ENCODE measurements around the gene IP6K2. TPM values are rescaled to one million over a fixed set of nuclear protein-coding genes. Genes with fewer than 3 reads are reported as not detected.

The IP6K2 gene
- total and polyA plus RNA-seq, 2 of the 8 experiments (the other 6 are each of a cell fraction or from before 2014, with no cell fraction given): 95.8 to 144 TPM

DNA sequence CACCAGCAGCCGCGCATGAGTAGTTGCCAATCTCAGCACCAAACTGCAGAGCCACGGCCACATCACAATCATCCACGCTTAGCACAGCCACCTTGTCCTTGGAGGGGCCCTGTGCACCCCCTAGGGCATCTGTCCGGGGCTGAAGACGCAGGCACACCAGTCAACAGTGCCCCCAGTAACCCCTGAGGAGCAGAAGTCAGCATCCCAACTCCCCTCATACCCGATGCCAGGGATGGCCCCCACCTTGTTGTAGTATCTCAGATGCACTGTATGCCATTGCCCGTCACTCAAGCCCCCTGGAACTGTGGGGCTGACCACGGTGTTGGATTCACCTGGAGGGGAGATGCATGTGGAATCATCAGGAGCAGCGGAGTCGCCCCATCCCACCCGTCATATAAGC is 62.0 kb downstream of the IP6K2 start:
- whole genome bisulfite sequencing, 2 experiments (ENCODE audit: extremely low coverage in 1 of 2, insufficient coverage in 1 of 2, insufficient read length in 1 of 2, insufficient replicate concordance in 2 of 2, low coverage in 1 of 2, low lambda C conversion rate in 2 of 2, missing lambda C conversion rate in 1 of 2): 94% methylated on average over 12 of the region's 12 CpGs; no CpG with 5 or more reads in 1 of the 2 experiments
- H3K14ac ChIP-seq (ENCODE audit: insufficient read length): no peak overlapping the region
- no peak overlapping the region for H3K27ac ChIP-seq (ENCODE audit: low read depth, low read length)
- H3K9ac ChIP-seq (replicated peaks in 1 of 4; ENCODE audit: extremely low read depth in 1 of 4, low read depth in 3 of 4, low read length in 3 of 4): 0 out of 7 replicates have a peak overlapping the region, but pooled peaks of 1 of the 4 experiments have one; percentile 55
- no peak overlapping the region for H2AFZ ChIP-seq (ENCODE audit: low read length)
- FAIRE-seq: no peak
- H3K79me2 ChIP-seq (ENCODE audit: control insufficient read depth in 1 of 2, insufficient read depth in 2 of 2, low read length in 2 of 2): no peaks in the 10 kb centered on the region
- peaks cover 0 to 5% (median 3%) of the 10 kb centered on the region in 4 experiments; a peak in 3 of 7 replicates for H3K27me3 ChIP-seq (replicated peaks in 1 of 4; ENCODE audit: control insufficient read depth in 3 of 4, extremely low read depth in 1 of 4, insufficient read depth in 3 of 4, low read length in 3 of 4)
- H3K23me2 ChIP-seq (ENCODE audit: low read depth, low read length): peaks cover 11% of the 10 kb centered on the region; the same call in 1 of the 2 replicates
- no peak overlapping the region for H2AK5ac ChIP-seq (ENCODE audit: low read depth, low read length)
- peaks cover 0 to 9% (median 5%) of the 10 kb centered on the region in 4 experiments; a peak in 5 of 8 replicates for H3K36me3 ChIP-seq (ENCODE audit: control insufficient read depth in 2 of 4, insufficient read depth in 4 of 4, low read length in 3 of 4)
- ChIA-PET CTCF (ENCODE audit: partially characterized antibody) (interaction anchor here (1.4 to 2.6 kb wide), 3 partner anchors 20 to 223 kb away, joined by 3 to 11 read pairs (median 3); partner anchors contain the start of genes PFKFB4 and SLC26A6), POLR2A (ENCODE audit: partially characterized antibody) (interaction anchor here (0.7 to 10.5 kb wide), 6 partner anchors 8 to 208 kb away, joined by 3 to 111 read pairs (median 6); partner anchors contain the start of genes ATRIP, CELSR3 and SLC26A6)
- no peak overlapping the region for H3K18ac ChIP-seq (ENCODE audit: extremely low read depth, low read length)
- no peak overlapping the region for H4K91ac ChIP-seq (replicated peaks; ENCODE audit: insufficient read length, low read length)
- no peak overlapping the region for H2BK120ac ChIP-seq (replicated peaks; ENCODE audit: low read depth, low read length)
- peaks cover 6 to 30% of the 10 kb centered on the region in 2 experiments for H4K20me1 ChIP-seq (replicated peaks in 1 of 2; ENCODE audit: control insufficient read depth in 1 of 2, insufficient read depth in 2 of 2, low read length in 2 of 2)
- H3K23ac ChIP-seq (ENCODE audit: insufficient read length): no peak overlapping the region
- peaks cover 0 to 16% (median 15%) of the 10 kb centered on the region in 4 experiments; a peak in 6 of 7 replicates for H3K4me1 ChIP-seq (replicated peaks in 1 of 4; ENCODE audit: control insufficient read depth in 3 of 4, insufficient read depth in 4 of 4, low read length in 3 of 4)
- H4K5ac ChIP-seq (ENCODE audit: insufficient read length, low read depth, low read length): peak overlapping the region; percentile 3
- DNase-seq (ENCODE audit: low read depth in 1 of 2, low spot score in 2 of 2): no peak
- peak overlapping the region; percentile 74 to 81 for H3K4me2 ChIP-seq (ENCODE audit: insufficient read depth in 1 of 2, low read depth in 2 of 2, low read length in 2 of 2)
- H2BK15ac ChIP-seq (ENCODE audit: low read length): peak overlapping the region; percentile 75
- H3K79me1 ChIP-seq (ENCODE audit: low read depth, low read length): no peaks in the 10 kb centered on the region; the same call in 1 of the 2 replicates
- peak overlapping the region in 3 of 4 experiments; percentile 28 to 61 (median 29); a peak in 4 of 8 replicates for H3K4me3 ChIP-seq (ENCODE audit: extremely low read depth in 1 of 4, insufficient read depth in 2 of 4, low read depth in 3 of 4, low read length in 4 of 4)
- peak overlapping the region; percentile 7; the same call in 1 of the 2 replicates for H4K8ac ChIP-seq (ENCODE audit: extremely low read depth, insufficient read depth, low read length)
- H2BK5ac ChIP-seq (ENCODE audit: low read depth, low read length): 0 out of 2 replicates have a peak overlapping the region, but pooled peaks have one; percentile 69
- H2BK12ac ChIP-seq (ENCODE audit: low read depth, low read length): no peak overlapping the region
- no peak overlapping the region for H3K56ac ChIP-seq (replicated peaks; ENCODE audit: insufficient read length, low read depth, low read length)
- H3K4ac ChIP-seq (replicated peaks; ENCODE audit: insufficient read length, low read depth, low read length): peak overlapping the region; percentile 93
- no peaks in the 10 kb centered on the region for H3K9me3 ChIP-seq (ENCODE audit: insufficient read depth in 2 of 2, low read depth in 1 of 2, low read length in 1 of 2)
- H2BK20ac ChIP-seq (ENCODE audit: low read length): no peak overlapping the region
- no peak for TF ChIP-seq SP2 (IDR thresholded peaks at IDR 0.05; ENCODE audit: low read length)
- no peak for TF ChIP-seq ZNF274 (IDR thresholded peaks at IDR 0.05; ENCODE audit: borderline replicate concordance, extremely low read depth, low read length)
- no peak for TF ChIP-seq SIX5 (IDR thresholded peaks at IDR 0.05; ENCODE audit: low read depth, low read length)
- TF ChIP-seq KDM4A (IDR thresholded peaks at IDR 0.05; ENCODE audit: low read depth, low read length, severe bottlenecking): no peak
- TF ChIP-seq CHD2 (IDR thresholded peaks at IDR 0.05; ENCODE audit: low read length): no peak
- TF ChIP-seq KDM1A (IDR thresholded peaks at IDR 0.05; ENCODE audit: borderline replicate concordance, low read length): no peak
